Cardiac fibroblast (primary cell): ENCODE measurements around the gene SPSB4.

ENCODE experiments used
- DNase-seq, 2 donors: peaks; one replicate each; pipeline versions ENCODE4 v3.0.0 to v3.0.0-alpha.2; 2010; ENCODE audit warnings: low read depth in 2 of 2
- H3K4me3 ChIP-seq, 2 donors: replicated peaks in 1 of 2; 1 replicate in 1 of 2; 2 replicates in 1 of 2; pipeline ENCODE4 v1.5.1; 2011; ENCODE audit warnings: low read depth in 2 of 2, low read length in 2 of 2, mild to moderate bottlenecking in 2 of 2, moderate library complexity in 1 of 2
- TF ChIP-seq, protein P1 (sequence below): IDR thresholded peaks from one replicate; pipeline ENCODE4 v1.5.1; 2011; ENCODE audit warnings: low read depth, mild to moderate bottlenecking, low read length, inconsistent platforms

SPSB4 gene

GRCh38 chr3:141055136-141055535, 4.0 kb downstream of the SPSB4 start:
- TF ChIP-seq, protein P1, sequence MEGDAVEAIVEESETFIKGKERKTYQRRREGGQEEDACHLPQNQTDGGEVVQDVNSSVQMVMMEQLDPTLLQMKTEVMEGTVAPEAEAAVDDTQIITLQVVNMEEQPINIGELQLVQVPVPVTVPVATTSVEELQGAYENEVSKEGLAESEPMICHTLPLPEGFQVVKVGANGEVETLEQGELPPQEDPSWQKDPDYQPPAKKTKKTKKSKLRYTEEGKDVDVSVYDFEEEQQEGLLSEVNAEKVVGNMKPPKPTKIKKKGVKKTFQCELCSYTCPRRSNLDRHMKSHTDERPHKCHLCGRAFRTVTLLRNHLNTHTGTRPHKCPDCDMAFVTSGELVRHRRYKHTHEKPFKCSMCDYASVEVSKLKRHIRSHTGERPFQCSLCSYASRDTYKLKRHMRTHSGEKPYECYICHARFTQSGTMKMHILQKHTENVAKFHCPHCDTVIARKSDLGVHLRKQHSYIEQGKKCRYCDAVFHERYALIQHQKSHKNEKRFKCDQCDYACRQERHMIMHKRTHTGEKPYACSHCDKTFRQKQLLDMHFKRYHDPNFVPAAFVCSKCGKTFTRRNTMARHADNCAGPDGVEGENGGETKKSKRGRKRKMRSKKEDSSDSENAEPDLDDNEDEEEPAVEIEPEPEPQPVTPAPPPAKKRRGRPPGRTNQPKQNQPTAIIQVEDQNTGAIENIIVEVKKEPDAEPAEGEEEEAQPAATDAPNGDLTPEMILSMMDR: no peak
- DNase-seq: no peak
- H3K4me3 ChIP-seq: no peak overlapping the region

DNA sequence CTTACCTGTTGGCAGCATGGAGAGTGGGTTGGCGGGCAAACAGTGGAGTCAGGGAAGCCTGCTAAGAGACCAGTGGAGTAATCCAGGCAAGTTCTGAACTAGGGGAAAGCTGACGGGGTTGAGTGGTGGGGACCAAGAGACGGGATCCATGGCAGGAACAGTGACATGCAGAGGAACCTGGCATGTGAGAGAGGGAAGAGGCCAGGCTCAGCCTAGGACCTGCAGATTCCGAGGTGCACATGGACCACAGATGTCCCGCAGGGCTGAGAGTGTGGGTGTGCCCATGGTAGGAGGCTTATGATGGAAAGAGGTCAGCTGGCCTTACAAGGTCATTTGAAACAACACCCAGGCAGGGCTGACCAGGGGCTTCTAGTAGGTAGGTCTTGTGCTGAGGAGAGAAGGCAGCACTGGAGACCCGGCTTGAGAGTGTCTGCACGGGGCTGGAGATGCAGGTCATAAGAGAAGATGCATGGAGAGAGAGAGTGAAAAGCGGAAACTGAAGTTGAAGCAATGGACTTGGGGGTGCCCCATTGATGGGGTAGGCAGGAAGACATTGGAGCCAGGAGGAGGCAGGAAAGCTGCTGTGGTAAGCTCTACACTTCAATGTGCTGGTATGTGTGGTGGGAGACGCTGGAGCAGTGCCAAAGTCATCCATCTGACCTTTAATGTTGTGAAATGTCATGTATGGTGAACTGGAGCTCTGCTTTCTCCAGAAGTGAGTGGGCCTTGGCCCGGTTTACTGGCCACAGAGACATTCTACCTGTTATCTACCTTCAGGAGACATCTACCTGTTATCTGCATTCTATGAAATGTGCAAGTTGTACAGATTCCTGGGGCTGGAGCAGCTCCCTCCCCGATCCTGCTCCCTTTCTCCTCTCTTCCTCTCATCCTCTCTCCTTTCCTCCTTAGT, 4.6 kb downstream of the SPSB4 start:
- TF ChIP-seq, protein P1: no peak
- H3K4me3 ChIP-seq: no peak overlapping the region
- no peak for DNase-seq

- DNase-seq: no peak
- H3K4me3 ChIP-seq: no peak overlapping the region
- TF ChIP-seq, protein P1: no peak
Measured at GRCh38 chr3:141056751-141057171, 5.6 kb downstream of the SPSB4 start.

- no peak overlapping the region for H3K4me3 ChIP-seq
- TF ChIP-seq, protein P1: no peak
- no peak for DNase-seq
Measured at GRCh38 chr3:141057436-141057835, 6.3 kb downstream of the SPSB4 start.

DNA sequence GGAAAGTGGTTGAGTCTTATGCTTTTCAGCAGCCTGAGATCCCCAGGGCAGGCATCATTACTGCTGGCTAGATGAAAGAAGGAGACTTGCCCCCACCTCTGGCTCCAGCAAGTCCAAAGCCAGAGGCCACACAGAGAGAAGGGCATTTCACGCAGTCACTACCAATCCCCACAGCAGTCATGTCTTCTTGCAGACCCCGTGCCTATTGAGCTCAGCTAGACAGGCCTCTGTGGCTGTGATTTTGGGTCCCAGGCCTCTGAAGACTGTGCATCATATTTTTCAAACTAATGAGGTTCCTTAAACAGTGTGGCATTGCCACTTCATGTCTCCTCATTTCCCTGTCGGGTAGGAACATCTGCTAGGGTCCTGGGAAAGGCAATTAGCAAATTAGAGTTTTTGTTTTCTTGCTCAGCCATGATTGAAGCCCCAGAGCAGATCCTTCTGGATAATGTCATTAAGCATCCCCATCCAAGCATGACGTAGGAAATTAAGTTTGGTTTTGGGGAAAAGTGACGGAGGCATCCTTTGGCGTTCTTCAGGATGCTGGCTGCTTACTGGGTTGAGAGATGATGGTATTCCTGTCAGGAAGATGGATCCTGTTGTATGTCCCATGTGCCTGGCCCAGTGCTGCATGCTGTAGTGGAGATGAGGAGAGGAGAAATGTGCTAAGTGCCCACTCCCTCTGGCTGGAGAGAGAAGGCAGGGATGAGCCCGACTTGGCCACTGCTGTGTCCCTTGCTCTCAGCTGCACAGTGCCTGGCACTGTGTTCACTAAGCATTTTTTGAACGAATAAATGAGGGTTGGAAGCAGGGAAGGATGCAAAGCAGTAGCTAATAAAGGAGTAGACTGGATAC, 7.0 kb downstream of the SPSB4 start:
- no peak for DNase-seq
- TF ChIP-seq, protein P1: no peak
- H3K4me3 ChIP-seq: no peak overlapping the region

- DNase-seq: no peak
- TF ChIP-seq, protein P1: no peak
- H3K4me3 ChIP-seq: no peak overlapping the region
Measured at GRCh38 chr3:141058996-141059395, 7.8 kb downstream of the SPSB4 start.
